Hematopoietic multipotent progenitor cell treated with erythropoietin and hydrocortisone succinate and interleukin-3 and kit ligand, for 17 days (in vitro differentiated cells): ENCODE data around the gene TRIP11.
A peak's percentile ranks its signal among the peaks of the same experiment; 100 is the strongest.

Experiments
- DNase-seq: peaks from one replicate; pipeline ENCODE4 v3.0.0-alpha.2; 2015; ENCODE audit warnings: low spot score

The TRIP11 gene

GRCh38 chr14:92010644-92011043, 29.2 kb downstream of the TRIP11 start:
- DNase-seq: no peak

GRCh38 chr14:92009604-92010003, 30.3 kb downstream of the TRIP11 start:
- DNase-seq: no peak

GRCh38 chr14:92005019-92005418, 34.8 kb downstream of the TRIP11 start:
- DNase-seq: no peak

DNA sequence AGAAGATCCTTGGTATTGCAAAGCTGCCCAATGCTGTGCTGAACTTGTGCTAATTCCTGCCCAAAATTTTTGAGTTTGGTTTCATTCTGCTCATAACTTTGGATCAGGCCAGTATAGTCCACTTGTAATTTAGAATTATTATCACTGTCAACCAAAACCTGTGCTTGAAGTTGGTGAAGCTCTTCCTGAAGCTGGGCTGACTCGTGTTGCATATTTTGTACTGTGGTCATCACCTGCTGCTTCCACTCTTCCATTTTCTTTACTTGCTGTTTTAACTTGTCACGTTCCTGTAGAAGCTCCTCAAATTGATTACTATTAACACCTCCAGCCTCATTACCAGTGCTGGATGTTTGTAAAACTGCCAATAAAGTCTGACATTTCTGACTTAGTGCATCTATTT, 35.8 kb downstream of the TRIP11 start:
- DNase-seq: no peak

DNA sequence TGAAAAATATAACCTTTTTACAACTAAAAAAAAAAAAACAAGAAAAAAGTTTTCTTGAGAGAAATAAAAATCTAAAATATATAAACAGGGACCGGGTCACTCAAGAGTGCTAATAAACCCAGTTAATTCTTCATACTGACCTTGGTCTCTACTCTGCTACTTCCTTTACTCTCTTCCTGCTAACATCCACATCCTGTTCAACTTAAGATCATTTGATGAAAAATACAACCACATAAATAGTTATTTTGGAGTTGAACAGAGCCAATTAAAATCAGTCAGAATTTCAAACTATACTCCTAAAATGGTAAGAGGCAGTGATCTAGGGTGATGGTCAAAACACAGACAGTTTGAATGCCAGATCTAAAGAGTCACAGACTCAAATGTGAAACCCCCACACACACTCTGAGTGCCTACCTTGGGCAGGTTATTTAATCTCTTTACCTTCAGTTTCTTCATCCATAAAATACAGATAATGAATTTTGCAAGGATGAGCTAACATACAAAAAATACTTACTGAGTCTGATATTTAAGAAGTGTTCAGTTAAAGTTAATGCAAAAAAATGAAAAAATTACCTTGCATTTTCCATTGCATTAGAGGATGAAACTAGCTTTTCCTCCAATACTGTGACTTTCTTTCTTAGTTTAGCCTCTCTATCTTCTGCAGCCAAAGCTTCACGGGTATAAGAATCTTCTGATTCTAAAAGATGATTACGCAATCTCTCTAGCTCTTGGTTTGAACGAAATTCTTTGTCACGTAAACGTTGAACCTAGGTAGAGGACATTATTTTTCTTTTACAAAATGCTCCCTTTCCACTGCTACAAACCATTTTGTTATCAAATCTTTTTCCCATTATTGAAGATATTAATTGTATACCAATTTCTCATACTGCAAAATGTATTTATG, 40.9 kb downstream of the TRIP11 start:
- DNase-seq: no peak

DNA sequence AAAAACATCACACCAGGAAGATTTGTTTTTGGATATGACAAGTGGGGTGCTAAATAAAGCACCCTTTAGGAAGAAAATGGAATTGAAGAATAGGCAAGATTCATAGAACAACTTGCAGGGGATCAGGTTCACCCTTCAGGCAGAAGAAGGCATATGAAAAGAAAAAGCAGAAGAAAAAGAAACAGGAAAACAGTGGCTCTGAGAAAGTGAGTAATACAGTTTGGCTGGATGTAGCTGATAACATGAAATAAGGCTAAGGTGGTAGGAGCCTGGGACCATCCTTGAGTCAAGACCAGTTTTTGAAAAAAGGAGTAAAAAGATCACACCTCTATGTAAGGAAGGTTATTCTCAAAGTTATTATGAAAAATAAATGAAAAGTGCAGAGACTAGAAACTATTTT, 42.4 kb downstream of the TRIP11 start:
- DNase-seq: no peak

- DNase-seq: peak; percentile 64
These were observed 42.9 kb downstream of the TRIP11 start for GRCh38 chr14:91996948-91997371.

DNA sequence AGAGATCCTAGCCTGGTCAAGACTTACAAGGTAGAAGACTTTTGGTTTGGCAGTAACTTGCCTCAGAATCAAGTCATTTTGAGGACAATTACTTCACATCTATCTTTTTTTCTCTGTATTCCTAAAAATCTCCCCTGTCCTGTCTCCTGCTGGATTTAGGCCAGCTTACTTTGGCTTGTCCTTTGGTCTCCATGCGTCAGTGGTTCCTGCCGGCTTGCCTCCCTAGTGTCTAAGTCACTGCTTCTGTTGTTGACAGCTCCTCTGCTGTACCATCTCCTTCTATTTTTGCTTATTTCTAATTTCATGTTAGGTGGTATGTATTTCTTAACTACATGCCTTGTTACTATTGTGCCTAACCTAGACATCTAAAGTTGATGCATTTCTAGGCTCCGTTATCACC, 52.7 kb downstream of the TRIP11 start:
- DNase-seq: no peak

DNA sequence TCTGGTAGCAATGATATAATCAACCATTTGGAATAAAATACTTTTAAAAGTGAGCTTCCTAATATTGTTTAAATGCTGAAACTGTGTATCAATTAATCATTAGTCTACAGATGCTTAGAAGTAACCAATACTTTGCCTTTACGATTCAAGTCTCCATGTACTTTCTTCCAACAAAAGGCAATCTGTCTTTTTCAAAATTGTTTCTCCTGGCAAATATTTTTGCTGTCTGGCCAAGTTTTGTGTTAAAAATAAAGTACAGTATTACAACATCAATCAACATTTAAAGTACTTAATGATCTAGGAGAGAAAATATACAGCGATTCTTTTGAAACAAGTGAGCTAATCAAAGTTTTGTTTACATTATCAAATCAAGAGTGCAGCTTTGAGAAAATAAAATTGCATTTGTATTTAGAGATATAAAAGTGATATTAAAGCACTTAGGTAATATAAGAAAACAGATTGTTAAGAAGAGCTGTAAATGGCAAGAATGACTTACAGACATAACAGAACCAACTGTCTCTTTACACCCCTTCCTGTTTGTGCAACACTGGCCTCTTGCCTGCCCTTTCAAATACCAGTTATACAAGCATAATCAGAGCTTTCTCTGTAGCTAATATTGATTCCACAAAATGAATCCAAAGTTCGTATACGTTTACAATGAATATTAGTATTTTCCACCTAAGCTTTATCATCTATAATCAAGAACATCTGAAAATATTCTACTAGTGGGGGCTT, 54.2 kb downstream of the TRIP11 start:
- DNase-seq: no peak

GRCh38 chr14:91985008-91985407, 54.9 kb downstream of the TRIP11 start:
- DNase-seq: no peak

DNA sequence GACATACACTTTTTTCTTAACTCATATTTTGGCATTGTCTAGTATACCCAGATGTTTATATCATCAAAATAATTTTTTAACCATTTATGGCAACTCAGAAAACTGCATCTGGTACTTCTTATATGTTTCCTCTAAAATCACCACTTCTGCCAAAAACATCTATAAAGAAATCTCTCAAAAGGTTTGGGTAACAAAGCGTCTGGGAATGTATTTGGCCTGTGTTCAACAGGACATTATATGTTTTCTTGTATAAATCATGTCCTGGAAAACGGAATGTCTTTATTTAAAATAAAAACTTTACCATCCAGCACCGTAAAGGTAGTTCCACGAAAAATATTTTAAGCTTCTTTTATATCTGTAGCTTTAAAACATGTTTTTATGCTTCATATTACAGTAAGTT, 56.3 kb downstream of the TRIP11 start:
- no peak for DNase-seq

DNA sequence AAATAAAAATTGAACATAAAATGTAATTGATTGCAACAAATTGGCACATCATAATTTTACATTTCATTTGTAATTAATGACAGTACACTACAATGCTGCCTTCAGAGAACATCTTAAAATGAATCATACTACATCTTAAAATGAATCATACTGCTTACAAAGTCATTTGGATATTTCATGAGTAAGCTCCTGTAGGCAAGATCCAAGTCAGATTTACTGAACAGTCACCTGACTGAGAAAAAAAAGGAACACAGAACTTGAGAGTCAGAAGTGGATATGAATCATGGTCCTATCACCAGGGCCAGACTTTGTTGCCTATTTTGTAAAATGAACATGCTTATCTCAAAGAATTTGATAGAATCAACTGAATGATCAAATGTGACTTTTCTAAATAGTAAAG, 59.7 kb downstream of the TRIP11 start:
- peak; percentile 9 for DNase-seq

DNA sequence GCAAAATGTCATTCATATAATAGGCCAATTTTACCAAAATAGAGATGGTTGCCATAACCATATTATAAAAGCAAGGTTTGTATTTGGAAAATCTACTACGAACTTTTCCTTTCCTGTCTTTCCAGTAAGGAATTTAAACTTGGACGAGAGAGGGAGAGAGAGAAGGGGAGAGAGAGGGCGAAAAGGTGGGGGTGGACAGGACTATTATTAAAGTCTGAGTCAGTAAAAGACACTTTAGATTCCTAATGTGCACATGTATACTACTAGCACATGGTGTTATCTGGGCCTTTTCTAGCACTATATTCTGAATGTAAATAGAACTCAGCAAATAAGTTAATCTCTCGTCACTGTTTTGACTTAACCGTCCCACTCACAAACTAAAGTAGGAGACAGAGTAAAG, 62.0 kb downstream of the TRIP11 start:
- DNase-seq: no peak

- no peak for DNase-seq
These were observed 64.1 kb downstream of the TRIP11 start for GRCh38 chr14:91975763-91976162.

DNA sequence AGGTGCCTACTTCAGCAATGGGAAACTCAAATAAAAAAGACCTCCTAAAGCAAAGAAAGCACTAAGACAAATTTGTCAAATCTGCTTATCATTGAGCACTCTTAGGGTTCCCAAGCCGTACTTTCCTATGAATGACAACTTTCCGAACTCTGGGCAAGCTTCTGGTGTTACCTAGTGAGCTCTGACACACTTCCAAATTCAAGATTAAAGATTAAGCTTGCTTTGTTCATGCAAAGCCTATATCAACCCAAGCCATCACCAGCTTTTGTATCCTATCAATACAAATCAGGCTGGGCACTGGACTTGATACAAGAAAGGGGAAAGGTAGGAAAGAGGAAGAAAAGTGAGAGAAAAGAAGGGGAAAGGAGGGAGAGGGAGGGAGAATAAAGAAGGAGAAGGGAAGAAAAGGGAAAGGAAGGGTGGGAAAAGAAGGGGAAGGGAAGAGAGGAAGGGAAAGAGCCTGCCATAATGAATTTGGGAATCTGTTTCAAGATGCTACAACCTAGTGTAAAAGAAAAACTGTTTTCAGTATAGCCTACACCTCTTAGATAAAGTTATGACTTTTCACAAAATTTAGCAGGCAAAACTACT, 68.6 kb downstream of the TRIP11 start:
- DNase-seq: no peak

DNA sequence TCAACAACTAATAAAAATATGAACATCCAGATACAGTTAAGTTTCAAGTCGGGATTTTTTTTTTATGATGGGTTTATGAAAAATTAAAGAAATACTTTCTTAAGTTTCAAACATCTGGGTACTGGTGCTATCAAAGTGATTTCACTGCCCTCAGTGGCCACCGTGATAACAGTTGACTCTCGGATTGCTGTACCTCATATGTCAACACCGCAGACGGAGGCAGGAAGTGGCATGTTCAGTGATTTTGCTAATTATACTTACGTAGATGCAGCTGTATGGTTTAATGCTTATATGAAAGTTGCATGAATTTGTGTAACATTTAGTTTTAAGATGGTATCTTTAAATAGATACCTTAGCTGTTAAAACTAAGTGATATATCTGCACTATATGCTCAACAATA, 71.6 kb downstream of the TRIP11 start:
- DNase-seq: no peak

GRCh38 chr14:91964724-91965123, 75.1 kb downstream of the TRIP11 start:
- no peak for DNase-seq

DNA sequence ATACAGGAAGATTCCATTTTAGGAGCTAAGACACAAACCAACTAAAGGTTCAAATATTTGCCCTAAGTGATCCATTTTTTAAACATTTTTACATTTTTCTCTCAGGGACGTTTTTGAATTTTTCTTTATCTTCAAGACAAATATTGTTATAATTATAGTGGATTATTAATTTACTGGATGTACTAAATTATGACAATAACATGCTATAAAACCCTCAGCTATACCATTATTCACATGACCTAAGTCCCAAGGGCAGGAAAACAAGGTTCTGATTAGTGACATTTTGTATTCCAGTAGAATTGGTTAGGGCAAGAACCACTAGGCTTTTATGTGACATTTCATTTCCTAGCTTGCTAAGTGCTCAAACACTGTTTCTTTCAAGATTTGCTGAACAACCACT, 75.8 kb downstream of the TRIP11 start:
- no peak for DNase-seq

DNA sequence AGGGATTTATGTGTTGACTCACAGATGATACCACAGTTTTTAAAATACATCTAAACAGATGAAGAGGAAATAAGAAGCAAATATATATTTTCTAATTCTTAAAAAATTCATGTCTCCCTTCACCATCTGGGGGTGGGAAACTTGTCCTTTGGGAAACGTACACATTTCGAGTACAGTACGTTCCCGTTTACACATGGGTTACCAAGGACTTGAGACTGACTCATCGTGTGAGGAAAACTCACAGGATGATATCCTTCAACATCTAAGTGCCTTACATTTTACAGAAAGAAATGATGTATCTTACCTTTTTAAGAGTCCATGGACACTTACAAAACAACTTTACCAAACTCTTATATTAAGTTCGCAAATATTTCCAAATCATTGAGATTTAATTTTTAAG, 76.4 kb downstream of the TRIP11 start:
- DNase-seq: no peak

DNA sequence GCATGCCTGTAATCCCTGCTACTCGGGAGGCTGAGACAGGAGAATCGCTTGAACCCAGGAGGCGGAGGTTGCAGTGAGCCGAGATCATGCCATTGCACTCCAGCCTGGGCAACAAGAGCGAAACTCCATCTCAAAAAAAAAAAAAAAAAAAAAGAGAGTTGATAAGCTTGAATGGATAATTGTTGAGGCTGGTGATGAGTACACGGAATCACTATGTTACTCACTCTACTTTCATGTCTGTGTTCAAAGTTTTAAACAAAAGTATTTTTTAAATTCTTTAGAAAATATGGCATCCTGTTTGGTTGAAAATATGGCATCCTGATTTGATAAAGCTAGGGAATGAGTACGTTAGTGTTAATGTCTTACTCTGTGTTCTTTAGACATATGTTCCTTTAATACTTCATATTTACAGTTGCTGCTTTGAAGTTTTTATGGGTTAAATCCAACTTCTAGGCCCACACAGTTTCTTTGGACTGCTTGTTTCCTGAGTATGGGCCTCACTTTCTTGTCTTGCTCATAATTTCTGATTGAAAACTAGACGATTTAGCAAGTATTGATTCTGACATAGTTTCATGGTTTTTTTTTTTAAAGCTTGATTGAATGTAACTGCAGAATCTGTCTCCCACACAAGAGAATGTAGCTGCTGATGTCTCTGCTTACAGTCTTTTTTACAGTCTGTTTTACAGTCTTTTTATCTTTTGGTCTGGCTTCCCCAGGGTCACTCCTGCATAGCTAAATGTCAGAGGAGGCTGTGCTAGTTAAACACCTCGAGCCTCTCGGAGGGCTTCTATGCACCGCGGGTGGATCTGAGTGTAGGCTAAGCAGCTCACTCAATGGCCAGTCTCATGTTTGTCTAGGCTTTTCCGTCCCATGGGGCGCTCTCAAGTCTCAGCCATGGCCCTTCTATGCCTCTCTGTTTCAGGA, 78.3 kb downstream of the TRIP11 start:
- no peak for DNase-seq

- no peak for DNase-seq
These were observed 82.0 kb downstream of the TRIP11 start for GRCh38 chr14:91957876-91958313.

GRCh38 chr14:91956616-91957015, 83.2 kb downstream of the TRIP11 start:
- no peak for DNase-seq
